Loucy (cell line): ENCODE measurements around the gene PRRC2A.

Experiments
- H2AFZ ChIP-seq: fragments of 200-600 bp; sonication (generic); 2 replicates; pipeline ENCODE4 v1.6.0; 2016; ENCODE audit warnings: antibody characterized with exemption, mild to moderate bottlenecking, low read length, moderate library complexity
- H3F3A ChIP-seq: fragments of 200-600 bp; 2 replicates; pipeline ENCODE4 v1.6.0; 2016; ENCODE audit warnings: antibody characterized with exemption, low read depth, mild to moderate bottlenecking
- H3K27me3 ChIP-seq: fragments of 200-600 bp; sonication (generic); 2 replicates; pipeline ENCODE4 v1.6.1; 2014; ENCODE audit warnings: low read length, mild to moderate bottlenecking; ENCODE audit not compliant: insufficient read depth, poor library complexity, severe bottlenecking
- H3K36me3 ChIP-seq: fragments of 200-600 bp; sonication (generic); 2 replicates; pipeline ENCODE4 v1.6.1; 2016; ENCODE audit warnings: low read length; ENCODE audit not compliant: insufficient read depth
- H3K4me1 ChIP-seq: fragments of 200-600 bp; sonication (generic); 2 replicates; pipeline ENCODE4 v1.5.1; 2014; ENCODE audit warnings: low read length, mild to moderate bottlenecking; ENCODE audit not compliant: insufficient read depth, poor library complexity, severe bottlenecking
- H3K4me2 ChIP-seq: fragments of 200-600 bp; sonication (generic); 2 replicates; pipeline ENCODE4 v1.6.0; 2014; ENCODE audit warnings: antibody characterized with exemption, low read length, low read depth, mild to moderate bottlenecking; ENCODE audit not compliant: poor library complexity, severe bottlenecking
- H3K4me3 ChIP-seq: fragments of 200-600 bp; sonication (generic); 2 replicates; pipeline ENCODE4 v1.5.1; 2014; ENCODE audit warnings: low read length, mild to moderate bottlenecking, mixed read lengths; ENCODE audit not compliant: poor library complexity, severe bottlenecking
- H3K79me2 ChIP-seq: fragments of 200-600 bp; sonication (generic); 2 replicates; pipeline ENCODE4 v1.6.1; 2014; ENCODE audit warnings: low read length; ENCODE audit not compliant: insufficient read depth
- H3K9ac ChIP-seq: fragments of 200-600 bp; sonication (generic); 2 replicates; pipeline ENCODE4 v1.6.0; 2014; ENCODE audit warnings: mild to moderate bottlenecking, low read depth, low read length, moderate library complexity; ENCODE audit not compliant: poor library complexity, severe bottlenecking
- H3K9me2 ChIP-seq: fragments of 200-600 bp; sonication (generic); replicated peaks from 2 replicates; pipeline ENCODE4 v1.6.1; 2016; ENCODE audit warnings: low read depth, low read length, mixed read lengths
- H3K9me3 ChIP-seq: fragments of 200-600 bp; sonication (generic); 2 replicates; pipeline ENCODE4 v1.6.1; 2014; ENCODE audit warnings: mild to moderate bottlenecking, antibody characterized with exemption, low read length, low read depth; ENCODE audit not compliant: insufficient read depth
- H4K20me1 ChIP-seq: fragments of 200-600 bp; sonication (generic); 2 replicates; pipeline ENCODE4 v1.6.0; 2014; ENCODE audit warnings: antibody characterized with exemption, low read length, mild to moderate bottlenecking; ENCODE audit not compliant: insufficient read depth, poor library complexity, severe bottlenecking
- CTCF ChIP-seq: fragments of 200-600 bp; sonication (generic); conservative IDR thresholded peaks from 2 replicates; pipeline ENCODE4 v1.5.1; 2014; ENCODE audit warnings: mild to moderate bottlenecking, antibody characterized with exemption, low read length
- EZH2phosphoT487 ChIP-seq: fragments of 200-600 bp; IDR thresholded peaks from 2 replicates; pipeline ENCODE4 v1.6.1; 2018; ENCODE audit warnings: antibody characterized with exemption, mild to moderate bottlenecking, moderate library complexity, borderline replicate concordance

The PRRC2A gene

GRCh38 chr6:31655349-31656237 lies 35.1 kb downstream of the PRRC2A start, which contains the start of gene APOM:
APOM (plus strand) TSS chr6:31655894; CDS start chr6:31655967, 73 bp downstream.
- H3K79me2 ChIP-seq = peaks cover 50% of the 10 kb centered on the region
- no peak within 1 kb of the TSS for H3K9ac ChIP-seq

GRCh38 chr6:31657406-31658157 lies 37.1 kb downstream of the PRRC2A start:
- Histone ChIP-seq H3K9me3 (no peaks in the 10 kb centered on the region), H3F3A (0 out of 2 replicates have a peak, but pooled peaks cover 7% of the 10 kb centered on the region), H3K79me2 (peaks cover 40% of the 10 kb centered on the region), H3K9me2 (no peaks in the 10 kb centered on the region), H3K36me3 (no peaks in the 10 kb centered on the region), H3K9ac (peak overlapping the region; percentile 88), H2AFZ (no peak overlapping the region), H3K4me3 (peak overlapping the region; percentile 92), H3K4me2 (peak overlapping the region; percentile 93), H3K4me1 (peaks cover 41% of the 10 kb centered on the region), H4K20me1 (peaks cover 10% of the 10 kb centered on the region), H3K27me3 (no peaks in the 10 kb centered on the region)
- TF ChIP-seq CTCF (no peak), EZH2phosphoT487 (no peak)

More at GRCh38 chr6:31655349-31656237, 35.1 kb downstream of the PRRC2A start, which contains the start of gene APOM:
- peaks cover 23% of the 10 kb centered on the region for H4K20me1 ChIP-seq
- no peaks in the 10 kb centered on the region for H3K27me3 ChIP-seq
- H3K9me3 ChIP-seq = no peaks in the 10 kb centered on the region
- no peaks in the 10 kb centered on the region for H3K9me2 ChIP-seq
- no peak within 1 kb of the TSS for H2AFZ ChIP-seq
- TF ChIP-seq CTCF (no peak), EZH2phosphoT487 (no peak)
- no peak within 1 kb of the TSS for H3K4me2 ChIP-seq
- H3K4me3 ChIP-seq = no peak within 1 kb of the TSS
- peaks cover 48% of the 10 kb centered on the region for H3K4me1 ChIP-seq
- H3K36me3 ChIP-seq = no peaks in the 10 kb centered on the region
- H3F3A ChIP-seq = 0 out of 2 replicates have a peak, but pooled peaks cover 7% of the 10 kb centered on the region

- no peaks in the 10 kb centered on the region for H3K27me3 ChIP-seq
- H3F3A ChIP-seq = 0 out of 2 replicates have a peak, but pooled peaks cover 4% of the 10 kb centered on the region
- H3K4me1 ChIP-seq = peaks cover 44% of the 10 kb centered on the region
- H3K36me3 ChIP-seq = no peaks in the 10 kb centered on the region
- peak overlapping the region; percentile 88 for H3K9ac ChIP-seq
- H3K4me3 ChIP-seq = peak overlapping the region; percentile 92
- peaks cover 45% of the 10 kb centered on the region for H3K79me2 ChIP-seq
- H4K20me1 ChIP-seq = peaks cover 10% of the 10 kb centered on the region
- no peak overlapping the region for H2AFZ ChIP-seq
- peak overlapping the region; percentile 93 for H3K4me2 ChIP-seq
- TF ChIP-seq EZH2phosphoT487 (no peak), CTCF (no peak)
- H3K9me2 ChIP-seq = no peaks in the 10 kb centered on the region
- H3K9me3 ChIP-seq = no peaks in the 10 kb centered on the region
Measured at GRCh38 chr6:31658158-31658688, 37.7 kb downstream of the PRRC2A start.
